SJSA1 (cell line): Measurements from ENCODE around the gene MTMR12. TPM values are rescaled to one million over a fixed set of nuclear protein-coding genes. Genes with fewer than 3 reads are reported as not detected.

Source experiments
- DNase-seq, 2 experiments: peaks; one replicate each; pipeline ENCODE4 v3.0.0-alpha.2; 2015 to 2020; ENCODE audit warnings: low spot score in 2 of 2, low read depth in 1 of 2
- H3K27ac ChIP-seq: fragments of 250-450 bp; sonication (Bioruptor Pico); 2 replicates; pipeline ENCODE4 v1.5.1; 2020; ENCODE audit warnings: mild to moderate bottlenecking, moderate library complexity
- H3K27me3 ChIP-seq: fragments of 250-450 bp; sonication (Bioruptor Pico); replicated peaks from 2 replicates; pipeline ENCODE4 v1.5.1; 2020; ENCODE audit warnings: mild to moderate bottlenecking, moderate library complexity
- H3K36me3 ChIP-seq: fragments of 250-450 bp; sonication (Bioruptor Pico); 2 replicates; pipeline ENCODE4 v1.5.1; 2020; ENCODE audit warnings: mild to moderate bottlenecking
- H3K4me1 ChIP-seq: fragments of 250-450 bp; sonication (Bioruptor Pico); replicated peaks from 2 replicates; pipeline ENCODE4 v1.6.1; 2021; ENCODE audit warnings: mild to moderate bottlenecking
- H3K4me3 ChIP-seq: fragments of 250-450 bp; sonication (Bioruptor Pico); 2 replicates; pipeline ENCODE4 v1.5.1; 2020; ENCODE audit warnings: mild to moderate bottlenecking
- H3K9me3 ChIP-seq: fragments of 250-450 bp; sonication (Bioruptor Pico); replicated peaks from 2 replicates; pipeline ENCODE4 v1.5.1; 2020; ENCODE audit warnings: mild to moderate bottlenecking
- total RNA-seq: library from RNA; depleted of rRNA; stranded (reverse); fragments of >200 nt; shearing (Covaris generic); gene quantifications from 2 replicates; pipeline ENCODE4 v1.2.3, GENCODE V29; 2014; rRNA removed

Gene MTMR12
- 4.9 and 5.4 TPM in 2 replicates for total RNA-seq

GRCh38 chr5:32312595-32313332 lies at the start of gene MTMR12:
Gene MTMR12, minus strand, starts transcription at chr5:32312939. Its CDS starts 101 bp downstream, at chr5:32312838.
- Histone ChIP-seq H3K9me3 (no peaks in the 10 kb centered on the region), H3K27me3 (no peaks in the 10 kb centered on the region), H3K36me3 (peaks cover 6% of the 10 kb centered on the region), H3K4me1 (no peaks in the 10 kb centered on the region), H3K27ac (peak within 1 kb of the TSS; percentile 63), H3K4me3 (peak within 1 kb of the TSS; percentile 96)
- DNase-seq, result peak; percentile 94 to 96

- Histone ChIP-seq H3K27me3 (no peaks in the 10 kb centered on the region), H3K27ac (no peak overlapping the region), H3K36me3 (peaks cover 7% of the 10 kb centered on the region), H3K4me1 (no peaks in the 10 kb centered on the region), H3K9me3 (no peaks in the 10 kb centered on the region), H3K4me3 (no peak overlapping the region)
- no peak for DNase-seq
These were observed 49.8 kb upstream of the MTMR12 start for GRCh38 chr5:32362527-32362926.

- no peak for DNase-seq
- peaks cover 9% of the 10 kb centered on the region for H3K36me3 ChIP-seq
- no peaks in the 10 kb centered on the region for H3K4me1 ChIP-seq
- H3K27ac ChIP-seq, result no peak overlapping the region
- H3K4me3 ChIP-seq, result no peak overlapping the region
- H3K27me3 ChIP-seq, result no peaks in the 10 kb centered on the region
- H3K9me3 ChIP-seq, result no peaks in the 10 kb centered on the region
These were observed 48.2 kb upstream of the MTMR12 start for GRCh38 chr5:32360906-32361305.

DNA sequence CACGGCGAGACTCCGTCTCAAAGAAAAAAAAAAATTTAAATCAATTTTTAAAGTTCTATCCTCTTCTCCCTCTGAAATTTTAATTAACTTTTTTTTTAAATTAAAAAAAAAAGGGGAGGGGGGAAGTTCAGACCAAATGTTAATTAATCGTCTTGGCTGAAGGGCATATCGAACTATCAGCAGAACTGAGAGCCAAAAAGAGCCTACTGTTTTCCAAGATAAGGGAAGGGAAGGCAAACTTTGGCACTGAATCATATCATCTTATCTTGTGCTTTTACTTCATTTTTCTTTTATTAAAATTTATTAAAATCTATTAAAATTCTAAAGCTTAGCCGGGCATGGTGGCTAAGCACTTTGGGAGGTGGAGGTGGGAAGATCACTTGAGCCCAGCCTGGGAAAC lies 45.9 kb upstream of the MTMR12 start:
- H3K27me3 ChIP-seq, result no peaks in the 10 kb centered on the region
- H3K27ac ChIP-seq, result no peak overlapping the region
- peaks cover 9% of the 10 kb centered on the region for H3K36me3 ChIP-seq
- H3K9me3 ChIP-seq, result no peaks in the 10 kb centered on the region
- H3K4me3 ChIP-seq, result no peak overlapping the region
- no peak for DNase-seq
- no peaks in the 10 kb centered on the region for H3K4me1 ChIP-seq

DNA sequence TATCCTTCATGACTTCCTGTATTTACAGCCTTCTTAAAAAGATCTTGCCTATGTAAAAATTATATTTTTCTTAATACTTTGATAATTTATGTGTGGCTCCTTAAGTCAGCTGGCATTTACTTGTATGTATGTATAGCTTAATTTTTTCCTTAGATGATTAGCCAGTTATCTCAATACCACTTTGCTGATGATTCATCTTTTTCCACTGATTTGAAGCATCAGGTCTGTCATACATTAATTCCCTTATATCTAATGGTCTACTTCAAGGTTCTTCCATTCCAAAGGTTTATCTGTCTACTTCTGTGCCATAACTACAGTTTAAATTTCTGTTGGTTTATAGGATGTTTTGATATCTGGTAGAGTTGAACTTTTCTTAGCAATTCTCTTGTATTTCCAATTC lies 44.9 kb upstream of the MTMR12 start:
- Histone ChIP-seq H3K4me1 (no peaks in the 10 kb centered on the region), H3K27ac (no peak overlapping the region), H3K9me3 (no peaks in the 10 kb centered on the region), H3K27me3 (no peaks in the 10 kb centered on the region), H3K4me3 (no peak overlapping the region), H3K36me3 (peaks cover 7% of the 10 kb centered on the region; the same call in 1 of the 2 replicates)
- no peak for DNase-seq

- Histone ChIP-seq H3K4me1 (peaks cover 3% of the 10 kb centered on the region; the same call in 1 of the 2 replicates), H3K36me3 (peaks cover 2% of the 10 kb centered on the region; the same call in 1 of the 2 replicates), H3K27ac (no peak overlapping the region), H3K4me3 (no peak overlapping the region), H3K27me3 (no peaks in the 10 kb centered on the region), H3K9me3 (no peaks in the 10 kb centered on the region)
- no peak for DNase-seq
These were observed 42.9 kb upstream of the MTMR12 start for GRCh38 chr5:32355686-32356085.

- peaks cover 3% of the 10 kb centered on the region; the same call in 1 of the 2 replicates for H3K4me1 ChIP-seq
- no peak overlapping the region for H3K4me3 ChIP-seq
- no peak for DNase-seq
- H3K36me3 ChIP-seq, result 0 out of 2 replicates have a peak, but pooled peaks cover 2% of the 10 kb centered on the region
- H3K27me3 ChIP-seq, result no peaks in the 10 kb centered on the region
- H3K9me3 ChIP-seq, result no peaks in the 10 kb centered on the region
- no peak overlapping the region for H3K27ac ChIP-seq
These were observed 40.7 kb upstream of the MTMR12 start for GRCh38 chr5:32353420-32353819.

DNA sequence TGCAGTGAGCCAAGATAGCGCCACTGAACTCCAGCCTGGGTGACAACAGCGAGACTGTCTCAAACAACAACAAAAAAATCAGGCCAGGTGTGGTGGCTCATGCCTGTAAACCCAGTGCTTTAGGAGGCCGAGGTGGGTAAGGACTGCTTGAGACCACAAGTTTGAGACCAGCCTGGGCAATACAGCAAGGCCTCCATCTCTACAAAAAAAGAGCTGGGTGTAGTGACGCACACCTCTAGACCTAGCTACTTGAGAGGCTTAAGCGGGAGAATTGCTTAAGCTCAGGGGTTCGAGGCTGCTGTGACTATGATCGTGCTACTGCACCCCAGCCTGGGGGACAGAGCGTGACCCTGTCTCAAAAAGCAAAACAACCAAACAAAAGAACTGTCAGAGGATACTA lies 39.9 kb upstream of the MTMR12 start:
- Histone ChIP-seq H3K9me3 (no peaks in the 10 kb centered on the region), H3K4me3 (no peak overlapping the region), H3K36me3 (0 out of 2 replicates have a peak, but pooled peaks cover 2% of the 10 kb centered on the region), H3K4me1 (peaks cover 3% of the 10 kb centered on the region; the same call in 1 of the 2 replicates), H3K27me3 (no peaks in the 10 kb centered on the region), H3K27ac (no peak overlapping the region)
- DNase-seq, result no peak

- no peak overlapping the region for H3K27ac ChIP-seq
- DNase-seq, result no peak
These were observed 34.1 kb upstream of the MTMR12 start for GRCh38 chr5:32346869-32347268.

DNA sequence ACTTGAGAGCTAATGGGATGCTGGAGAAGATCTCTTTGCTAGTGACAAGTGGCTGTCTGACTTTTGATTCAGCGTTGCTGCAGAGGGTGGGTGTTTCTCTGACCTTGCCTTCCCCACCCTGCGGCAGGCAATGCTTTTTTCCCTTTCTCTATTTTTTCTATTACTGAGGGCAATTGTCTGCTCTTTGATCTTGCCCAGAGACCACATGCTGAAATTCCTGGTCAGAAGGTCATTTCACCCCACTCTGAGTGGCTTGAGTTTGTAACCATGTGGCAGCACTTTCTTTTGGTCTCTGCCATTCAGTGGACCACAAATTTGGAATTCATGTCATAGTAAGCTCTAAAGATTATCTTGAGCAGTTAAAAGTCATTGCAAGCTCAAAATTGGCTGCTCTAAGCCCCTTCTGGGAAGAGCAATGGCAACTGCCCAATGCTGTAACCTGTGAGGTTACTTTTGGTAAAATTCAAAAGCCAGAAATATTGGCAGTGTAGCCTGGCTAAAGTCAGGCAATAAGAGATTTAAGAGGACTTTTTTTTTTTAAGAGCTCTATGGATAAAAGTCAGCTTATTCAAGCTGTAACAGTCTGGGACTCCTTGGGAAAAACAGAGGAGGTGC lies 30.4 kb upstream of the MTMR12 start:
- H3K4me1 ChIP-seq, result no peaks in the 10 kb centered on the region
- no peak for DNase-seq
- no peak overlapping the region for H3K4me3 ChIP-seq
- H3K27me3 ChIP-seq, result no peaks in the 10 kb centered on the region
- no peaks in the 10 kb centered on the region for H3K36me3 ChIP-seq
- no peaks in the 10 kb centered on the region for H3K9me3 ChIP-seq
- no peak overlapping the region for H3K27ac ChIP-seq

More at GRCh38 chr5:32346869-32347268, 34.1 kb upstream of the MTMR12 start:
- no peaks in the 10 kb centered on the region for H3K36me3 ChIP-seq
- no peaks in the 10 kb centered on the region for H3K27me3 ChIP-seq
- peaks cover 3% of the 10 kb centered on the region; the same call in 1 of the 2 replicates for H3K4me1 ChIP-seq
- no peaks in the 10 kb centered on the region for H3K9me3 ChIP-seq
- no peak overlapping the region for H3K4me3 ChIP-seq

GRCh38 chr5:32342656-32343055 lies 29.9 kb upstream of the MTMR12 start:
- no peaks in the 10 kb centered on the region for H3K27me3 ChIP-seq
- H3K9me3 ChIP-seq, result no peaks in the 10 kb centered on the region
- H3K27ac ChIP-seq, result no peak overlapping the region
- no peak for DNase-seq
- H3K4me1 ChIP-seq, result no peaks in the 10 kb centered on the region
- H3K4me3 ChIP-seq, result no peak overlapping the region
- no peaks in the 10 kb centered on the region for H3K36me3 ChIP-seq

DNA sequence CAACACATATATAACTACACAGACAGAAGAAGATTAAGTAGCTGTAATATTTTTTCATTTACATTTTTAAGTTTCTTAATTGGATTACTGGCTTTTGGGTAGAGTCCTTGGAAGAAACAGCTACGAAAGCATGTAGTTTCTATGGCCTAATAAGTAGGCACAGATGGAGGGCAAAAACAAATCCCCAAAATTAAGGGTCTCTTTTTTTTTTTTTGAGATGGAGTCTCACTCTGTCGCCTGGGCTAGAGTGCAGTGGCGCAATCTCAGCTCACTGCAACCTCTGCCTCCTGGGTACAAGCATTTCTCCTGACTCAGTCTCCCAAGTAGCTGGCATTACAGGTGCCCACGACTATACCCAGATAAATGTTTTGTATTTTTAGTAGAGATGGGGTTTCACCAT lies 27.1 kb upstream of the MTMR12 start:
- Histone ChIP-seq H3K9me3 (no peaks in the 10 kb centered on the region), H3K4me1 (no peaks in the 10 kb centered on the region), H3K36me3 (no peaks in the 10 kb centered on the region), H3K4me3 (no peak overlapping the region), H3K27ac (no peak overlapping the region), H3K27me3 (no peaks in the 10 kb centered on the region)
- DNase-seq, result no peak

GRCh38 chr5:32339198-32339597 lies 26.5 kb upstream of the MTMR12 start:
- Histone ChIP-seq H3K27ac (no peak overlapping the region), H3K4me3 (no peak overlapping the region), H3K36me3 (no peaks in the 10 kb centered on the region), H3K9me3 (no peaks in the 10 kb centered on the region), H3K27me3 (no peaks in the 10 kb centered on the region), H3K4me1 (no peaks in the 10 kb centered on the region)
- no peak for DNase-seq

DNA sequence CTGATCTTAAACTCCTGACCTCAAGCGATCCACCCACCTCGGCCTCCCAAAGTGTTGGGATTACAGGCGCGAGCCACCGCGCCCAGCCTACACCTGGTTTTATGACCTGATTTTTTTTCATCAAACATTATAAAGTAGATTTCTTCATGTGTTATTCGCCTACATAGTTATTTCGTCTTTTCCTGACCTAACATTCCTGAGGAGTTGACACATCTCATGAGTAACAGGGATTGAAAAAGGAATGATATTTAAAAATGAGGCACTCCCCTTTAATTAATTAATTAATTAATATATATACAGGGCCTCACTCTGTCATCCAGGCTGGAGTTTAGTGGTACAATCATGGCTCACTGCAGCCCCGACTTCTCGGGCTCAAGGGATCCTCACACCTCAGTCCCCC lies 20.2 kb upstream of the MTMR12 start:
- H3K4me3 ChIP-seq, result no peak overlapping the region
- DNase-seq, result no peak
- no peak overlapping the region for H3K27ac ChIP-seq
- H3K9me3 ChIP-seq, result no peaks in the 10 kb centered on the region
- H3K27me3 ChIP-seq, result no peaks in the 10 kb centered on the region
- H3K4me1 ChIP-seq, result no peaks in the 10 kb centered on the region
- no peaks in the 10 kb centered on the region for H3K36me3 ChIP-seq
